OCI-LY3 (cell line): ENCODE measurements around the gene TMEM72.

Experiments used
- H2AFZ ChIP-seq: fragments of 200-600, 300-600 bp; shearing (Covaris generic); 2 replicates; pipeline ENCODE4 v1.6.0; 2014; ENCODE audit warnings: antibody characterized with exemption, low read depth, low read length
- H3K27ac ChIP-seq: fragments of 200-600, 300-600 bp; sonication (generic); 2 replicates; pipeline ENCODE4 v1.5.1; 2014; ENCODE audit warnings: mild to moderate bottlenecking, low read length, moderate library complexity, mixed read lengths
- H3K27me3 ChIP-seq: fragments of 200-600, 300-600 bp; sonication (generic); 2 replicates; pipeline ENCODE4 v1.6.1; 2014; ENCODE audit warnings: low read depth, low read length, mixed read lengths
- H3K36me3 ChIP-seq: fragments of 200-600, 300-600 bp; sonication (generic); replicated peaks from 2 replicates; pipeline ENCODE3; 2014; ENCODE audit warnings: low read depth, low read length, mixed read lengths
- H3K4me1 ChIP-seq: fragments of 300-600, 200-600 bp; sonication (generic); 2 replicates; pipeline ENCODE4 v1.6.1; 2014; ENCODE audit warnings: low read length, mixed read lengths
- H3K4me2 ChIP-seq: fragments of 200-600, 300-600 bp; sonication (generic); 2 replicates; pipeline ENCODE4 v1.6.1; 2014; ENCODE audit warnings: low read length, mixed read lengths
- H3K4me3 ChIP-seq: fragments of 300-600, 200-600 bp; sonication (generic); 2 replicates; pipeline ENCODE4 v1.5.1; 2014; ENCODE audit warnings: antibody characterized with exemption, mild to moderate bottlenecking, low read length, moderate library complexity
- H3K79me2 ChIP-seq: fragments of 300-600, 200-600 bp; shearing (Covaris generic); 2 replicates; pipeline ENCODE4 v1.6.1; 2014; ENCODE audit warnings: mild to moderate bottlenecking, low read length, mixed read lengths
- H3K9ac ChIP-seq: fragments of 300-600, 200-600 bp; shearing (Covaris generic); 2 replicates; pipeline ENCODE4 v1.6.0; 2014; ENCODE audit warnings: mild to moderate bottlenecking, low read length, moderate library complexity
- H3K9me3 ChIP-seq: fragments of 200-600, 300-600 bp; shearing (Covaris generic); 2 replicates; pipeline ENCODE4 v1.6.1; 2014; ENCODE audit warnings: low read length, mixed read lengths; ENCODE audit not compliant: insufficient read depth
- H4K20me1 ChIP-seq: fragments of 200-600, 300-600 bp; sonication (generic); 2 replicates; pipeline ENCODE4 v1.6.1; 2016; ENCODE audit warnings: low read length, mixed read lengths; ENCODE audit not compliant: insufficient read depth
- EZH2phosphoT487 ChIP-seq: fragments of 200-600 bp; shearing (Covaris generic); IDR thresholded peaks from 2 replicates; pipeline ENCODE4 v1.6.1; 2018; ENCODE audit warnings: antibody characterized with exemption, mixed run types, low read depth
- TF ChIP-seq, protein P1 (sequence below): fragments of 200-600, 300-600 bp; sonication (generic); IDR thresholded peaks from 2 replicates; pipeline ENCODE4 v1.5.1; 2014; ENCODE audit warnings: antibody characterized with exemption, low read length, low read depth

TMEM72 gene

DNA sequence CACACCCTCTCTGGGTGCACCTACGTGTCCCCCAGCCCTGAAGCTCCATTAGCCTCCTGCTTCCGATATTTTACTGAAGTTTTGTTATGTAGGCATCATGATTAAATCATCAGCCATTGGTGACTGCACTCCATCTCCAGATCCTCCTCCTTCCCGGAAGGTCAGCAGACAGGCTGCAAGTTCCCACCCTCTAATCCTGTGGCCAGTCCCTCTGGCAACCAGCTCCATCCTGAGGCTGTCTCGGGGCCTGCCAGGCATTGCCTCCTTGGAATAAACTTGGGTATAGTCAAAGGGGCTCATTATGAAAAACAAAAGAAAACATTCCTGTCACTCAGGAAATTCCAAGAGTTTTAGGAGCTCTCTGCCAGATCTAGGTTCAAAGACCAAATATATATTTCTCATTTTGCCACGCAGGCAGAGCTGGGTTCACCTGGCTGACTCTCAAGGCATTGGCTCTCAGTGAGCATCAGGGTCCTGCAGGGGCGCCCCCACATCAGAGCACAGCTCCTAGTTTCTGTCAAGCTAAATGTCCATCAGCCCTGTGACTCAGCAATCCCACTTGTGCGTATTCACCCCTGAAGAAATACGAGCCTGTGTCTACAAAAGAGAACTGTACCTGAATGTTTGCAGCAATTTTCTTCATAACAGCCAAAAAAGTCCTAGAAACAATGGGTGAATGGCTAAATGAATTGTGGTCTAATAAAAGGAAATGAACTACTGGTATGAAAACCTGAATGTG lies 27.4 kb upstream of the TMEM72 start:
- Histone ChIP-seq H3K4me3 (no peak overlapping the region), H3K9me3 (no peaks in the 10 kb centered on the region), H4K20me1 (no peaks in the 10 kb centered on the region), H3K27ac (no peak overlapping the region), H3K36me3 (no peaks in the 10 kb centered on the region), H3K9ac (no peak overlapping the region), H3K79me2 (no peaks in the 10 kb centered on the region), H2AFZ (no peak overlapping the region), H3K4me1 (no peaks in the 10 kb centered on the region), H3K27me3 (no peaks in the 10 kb centered on the region), H3K4me2 (no peak overlapping the region)
- no peak for TF ChIP-seq EZH2phosphoT487
- TF ChIP-seq, protein P1, sequence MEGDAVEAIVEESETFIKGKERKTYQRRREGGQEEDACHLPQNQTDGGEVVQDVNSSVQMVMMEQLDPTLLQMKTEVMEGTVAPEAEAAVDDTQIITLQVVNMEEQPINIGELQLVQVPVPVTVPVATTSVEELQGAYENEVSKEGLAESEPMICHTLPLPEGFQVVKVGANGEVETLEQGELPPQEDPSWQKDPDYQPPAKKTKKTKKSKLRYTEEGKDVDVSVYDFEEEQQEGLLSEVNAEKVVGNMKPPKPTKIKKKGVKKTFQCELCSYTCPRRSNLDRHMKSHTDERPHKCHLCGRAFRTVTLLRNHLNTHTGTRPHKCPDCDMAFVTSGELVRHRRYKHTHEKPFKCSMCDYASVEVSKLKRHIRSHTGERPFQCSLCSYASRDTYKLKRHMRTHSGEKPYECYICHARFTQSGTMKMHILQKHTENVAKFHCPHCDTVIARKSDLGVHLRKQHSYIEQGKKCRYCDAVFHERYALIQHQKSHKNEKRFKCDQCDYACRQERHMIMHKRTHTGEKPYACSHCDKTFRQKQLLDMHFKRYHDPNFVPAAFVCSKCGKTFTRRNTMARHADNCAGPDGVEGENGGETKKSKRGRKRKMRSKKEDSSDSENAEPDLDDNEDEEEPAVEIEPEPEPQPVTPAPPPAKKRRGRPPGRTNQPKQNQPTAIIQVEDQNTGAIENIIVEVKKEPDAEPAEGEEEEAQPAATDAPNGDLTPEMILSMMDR, result no peak

DNA sequence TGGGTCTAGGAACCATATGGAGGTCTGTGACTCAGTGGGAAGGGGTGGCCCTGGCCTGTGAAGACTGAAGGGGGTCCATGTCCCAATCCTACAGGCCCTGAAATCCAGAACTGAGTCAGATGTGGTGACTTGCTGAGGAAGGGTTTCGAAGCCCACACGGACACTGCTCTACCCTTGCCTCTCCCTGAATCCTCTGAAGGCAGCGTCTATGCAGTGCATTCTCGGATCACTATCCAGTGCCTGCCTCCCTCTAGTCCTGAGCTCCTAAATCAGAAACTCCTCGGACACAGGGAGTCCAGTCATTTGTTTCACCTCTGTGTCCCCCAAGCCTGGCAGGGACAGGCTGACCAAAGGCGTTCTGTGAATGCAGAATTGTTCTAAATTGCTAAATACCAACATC lies 25.4 kb upstream of the TMEM72 start:
- Histone ChIP-seq H3K9ac (no peak overlapping the region), H3K79me2 (no peaks in the 10 kb centered on the region), H2AFZ (no peak overlapping the region), H3K4me2 (no peak overlapping the region), H3K9me3 (no peaks in the 10 kb centered on the region), H3K27me3 (no peaks in the 10 kb centered on the region), H3K4me3 (no peak overlapping the region), H3K27ac (no peak overlapping the region), H4K20me1 (no peaks in the 10 kb centered on the region), H3K36me3 (no peaks in the 10 kb centered on the region), H3K4me1 (no peaks in the 10 kb centered on the region)
- TF ChIP-seq EZH2phosphoT487, result no peak
- TF ChIP-seq, protein P1, result no peak

DNA sequence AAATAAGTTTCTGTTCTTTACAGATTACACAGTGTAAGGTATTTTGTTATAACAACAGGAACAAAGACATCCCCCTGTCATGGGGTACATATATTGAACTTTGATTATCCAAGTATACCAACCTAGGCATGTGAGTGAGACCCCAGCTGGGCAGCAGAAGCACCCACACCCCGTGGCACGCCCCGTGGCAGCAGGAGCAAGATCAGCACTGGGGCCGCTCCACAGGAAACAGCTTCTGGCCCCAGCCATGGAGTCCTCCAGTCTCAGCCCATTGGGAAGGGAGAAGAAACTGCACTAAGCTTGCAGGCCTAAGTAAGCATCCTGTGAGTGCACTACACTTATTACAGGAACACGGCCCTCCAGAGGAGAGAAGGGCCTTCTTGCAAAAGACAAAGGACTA lies 24.2 kb upstream of the TMEM72 start:
- Histone ChIP-seq H3K27ac (no peak overlapping the region), H3K4me3 (no peak overlapping the region), H3K4me1 (no peaks in the 10 kb centered on the region), H4K20me1 (no peaks in the 10 kb centered on the region), H3K27me3 (no peaks in the 10 kb centered on the region), H3K4me2 (no peak overlapping the region), H2AFZ (no peak overlapping the region), H3K36me3 (no peaks in the 10 kb centered on the region), H3K9me3 (no peaks in the 10 kb centered on the region), H3K9ac (no peak overlapping the region), H3K79me2 (no peaks in the 10 kb centered on the region)
- TF ChIP-seq EZH2phosphoT487, result no peak

DNA sequence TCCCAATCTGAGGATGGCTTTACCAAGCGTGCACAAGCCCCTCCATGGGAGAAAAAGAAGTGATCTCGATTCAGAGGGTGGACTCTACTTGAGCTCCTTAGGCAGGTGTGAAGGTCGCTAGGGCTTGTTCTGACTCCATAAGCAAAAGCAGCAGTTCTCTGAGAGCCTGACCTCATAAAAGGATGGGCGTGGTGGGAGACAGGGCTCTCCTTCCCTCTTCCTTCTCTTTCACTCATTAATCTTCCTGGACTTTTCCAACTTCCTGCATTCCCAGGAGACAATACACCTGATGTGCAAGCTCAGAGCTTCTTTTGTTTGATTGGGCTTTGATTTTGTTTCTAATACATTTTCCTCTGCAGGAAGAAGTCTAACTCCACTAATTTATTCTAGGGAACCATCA lies 22.3 kb upstream of the TMEM72 start:
- Histone ChIP-seq H2AFZ (no peak overlapping the region), H3K27ac (no peak overlapping the region), H3K36me3 (no peaks in the 10 kb centered on the region), H3K27me3 (no peaks in the 10 kb centered on the region), H4K20me1 (no peaks in the 10 kb centered on the region), H3K9ac (no peak overlapping the region), H3K4me1 (no peaks in the 10 kb centered on the region), H3K79me2 (no peaks in the 10 kb centered on the region), H3K4me3 (no peak overlapping the region), H3K9me3 (no peaks in the 10 kb centered on the region), H3K4me2 (no peak overlapping the region)
- TF ChIP-seq EZH2phosphoT487, result no peak
- TF ChIP-seq, protein P1, result no peak
